ENCODE data around the gene OR56B4.

The OR56B4 gene

GRCh38 chr11:6151117-6151516 is 43.6 kb downstream of the OR56B4 start:
- no peak overlapping the region for H3K4me2 ChIP-seq (ENCODE audit: low read length)
- no peaks in the 10 kb centered on the region for H3K9me2 ChIP-seq (ENCODE audit: low read depth, low read length)
- no peaks in the 10 kb centered on the region for H3K36me3 ChIP-seq (ENCODE audit: insufficient read depth, low read length)
- H3K27me3 ChIP-seq (ENCODE audit: insufficient read depth, low read length), result no peaks in the 10 kb centered on the region
- no peaks in the 10 kb centered on the region for H3K4me1 ChIP-seq (ENCODE audit: insufficient read depth, low read length, severe bottlenecking)
- no peak overlapping the region for H2AFZ ChIP-seq (ENCODE audit: low read length)
- H3F3A ChIP-seq (ENCODE audit: insufficient read depth, low read length), result no peaks in the 10 kb centered on the region
- H3K79me2 ChIP-seq (ENCODE audit: insufficient read depth, low read length), result no peaks in the 10 kb centered on the region
- no peak overlapping the region for H3K9ac ChIP-seq (ENCODE audit: low read length)
- no peaks in the 10 kb centered on the region for H3K9me3 ChIP-seq (ENCODE audit: low read length)
- TF ChIP-seq CTCF (IDR thresholded peaks at IDR 0.05; ENCODE audit: low read length), result no peak
- no peak for TF ChIP-seq EZH2 (IDR thresholded peaks at IDR 0.05; ENCODE audit: borderline replicate concordance, low read length)
- H4K20me1 ChIP-seq (ENCODE audit: insufficient read depth, low read length), result no peaks in the 10 kb centered on the region
- no peak overlapping the region for H3K27ac ChIP-seq (ENCODE audit: low read depth, low read length, poor library complexity, severe bottlenecking)
- no peak overlapping the region for H3K4me3 ChIP-seq (ENCODE audit: low read depth, low read length, poor library complexity, severe bottlenecking)

- Histone ChIP-seq H3K4me3 (ENCODE audit: low read depth, low read length, poor library complexity, severe bottlenecking) (no peak overlapping the region), H3K9ac (ENCODE audit: low read length) (no peak overlapping the region), H3K9me3 (ENCODE audit: low read length) (no peaks in the 10 kb centered on the region), H3K79me2 (ENCODE audit: insufficient read depth, low read length) (no peaks in the 10 kb centered on the region), H3K4me2 (ENCODE audit: low read length) (no peak overlapping the region), H3K27ac (ENCODE audit: low read depth, low read length, poor library complexity, severe bottlenecking) (no peak overlapping the region), H3K36me3 (ENCODE audit: insufficient read depth, low read length) (no peaks in the 10 kb centered on the region), H3F3A (ENCODE audit: insufficient read depth, low read length) (no peaks in the 10 kb centered on the region), H2AFZ (ENCODE audit: low read length) (no peak overlapping the region), H3K4me1 (ENCODE audit: insufficient read depth, low read length, severe bottlenecking) (no peaks in the 10 kb centered on the region), H4K20me1 (ENCODE audit: insufficient read depth, low read length) (no peaks in the 10 kb centered on the region), H3K27me3 (ENCODE audit: insufficient read depth, low read length) (no peaks in the 10 kb centered on the region), H3K9me2 (ENCODE audit: low read depth, low read length) (no peaks in the 10 kb centered on the region)
- TF ChIP-seq CTCF (IDR thresholded peaks at IDR 0.05; ENCODE audit: low read length), result no peak
- TF ChIP-seq EZH2 (IDR thresholded peaks at IDR 0.05; ENCODE audit: borderline replicate concordance, low read length), result no peak
Observed at GRCh38 chr11:6152126-6152525, 44.6 kb downstream of the OR56B4 start.

- Histone ChIP-seq H3K4me1 (ENCODE audit: insufficient read depth, low read length, severe bottlenecking) (no peaks in the 10 kb centered on the region), H3K4me2 (ENCODE audit: low read length) (no peak overlapping the region), H3K79me2 (ENCODE audit: insufficient read depth, low read length) (no peaks in the 10 kb centered on the region), H3K36me3 (ENCODE audit: insufficient read depth, low read length) (no peaks in the 10 kb centered on the region), H2AFZ (ENCODE audit: low read length) (no peak overlapping the region), H3K27ac (ENCODE audit: low read depth, low read length, poor library complexity, severe bottlenecking) (no peak overlapping the region), H3K27me3 (ENCODE audit: insufficient read depth, low read length) (no peaks in the 10 kb centered on the region), H3F3A (ENCODE audit: insufficient read depth, low read length) (no peaks in the 10 kb centered on the region), H3K9me3 (ENCODE audit: low read length) (no peaks in the 10 kb centered on the region), H3K9me2 (ENCODE audit: low read depth, low read length) (no peaks in the 10 kb centered on the region), H3K4me3 (ENCODE audit: low read depth, low read length, poor library complexity, severe bottlenecking) (no peak overlapping the region), H4K20me1 (ENCODE audit: insufficient read depth, low read length) (no peaks in the 10 kb centered on the region), H3K9ac (ENCODE audit: low read length) (no peak overlapping the region)
- TF ChIP-seq EZH2 (IDR thresholded peaks at IDR 0.05; ENCODE audit: borderline replicate concordance, low read length) (no peak), CTCF (IDR thresholded peaks at IDR 0.05; ENCODE audit: low read length) (no peak)
Observed at GRCh38 chr11:6156628-6157359, 49.3 kb downstream of the OR56B4 start.
